Measurements from ENCODE around the gene KCNIP2. TPM values are rescaled to one million over a fixed set of nuclear protein-coding genes. Genes with fewer than 3 reads are reported as not detected.

KCNIP2 gene
- total RNA-seq, 1 donor from 2014 or later = 3.5 TPM

DNA sequence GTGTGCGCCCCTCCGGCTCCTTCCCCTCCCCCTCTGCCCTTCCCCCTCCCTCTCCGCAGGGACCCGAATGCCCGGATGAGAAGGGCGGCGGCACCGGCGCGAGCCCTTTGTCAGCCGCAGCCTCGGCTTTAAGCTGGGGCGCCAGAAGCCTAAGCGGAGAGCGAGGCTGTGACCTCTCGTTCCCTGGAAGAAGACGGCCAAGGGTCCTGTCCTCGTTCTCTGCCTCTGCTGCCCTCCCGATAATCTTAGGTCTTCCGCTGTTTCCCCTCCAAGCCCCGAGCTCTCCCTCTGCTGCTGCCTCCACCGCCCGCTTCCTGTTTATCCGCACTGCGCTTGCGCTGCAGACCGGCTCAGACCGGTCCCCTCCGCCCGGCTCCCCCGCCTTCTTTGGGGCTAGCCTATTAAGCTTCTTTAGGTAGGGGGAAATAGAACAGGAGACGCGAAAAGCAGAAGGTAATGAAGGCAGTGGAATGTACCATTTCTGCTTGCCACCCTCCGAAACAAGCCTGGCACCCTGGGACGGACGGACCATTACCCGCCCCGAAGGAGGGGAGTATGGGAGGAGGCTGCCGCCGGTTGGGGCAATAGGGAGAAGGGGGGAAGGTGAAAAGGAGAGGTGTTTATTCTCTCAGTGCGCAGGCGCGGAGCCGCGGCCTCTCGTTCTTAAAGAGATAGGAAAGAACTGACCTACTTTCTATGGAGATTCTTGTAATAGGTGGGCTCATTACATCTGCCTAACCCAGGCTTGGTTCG lies 25.3 kb downstream of the KCNIP2 start, which contains the start of gene OGA:
TSS of gene OGA (minus strand) at position 326 of the 753 bp plus-strand sequence. CDS start 422 bp downstream, outside the sequence.
- no peaks in the 10 kb centered on the region for H3K9me3 Mint-ChIP-seq (ENCODE audit: unreplicated experiment)

GRCh38 chr10:101817337-101818118 lies 26.1 kb downstream of the KCNIP2 start:
- DNase-seq (ENCODE audit: extremely low spot score, unreplicated experiment) = peak; percentile 89
- TF ChIP-seq CTCF (IDR thresholded peaks at IDR 0.05) = no peak
- Mint-ChIP-seq H3K27me3 (ENCODE audit: unreplicated experiment) (no peaks in the 10 kb centered on the region), H3K27ac (ENCODE audit: unreplicated experiment) (peak overlapping the region; percentile 99), H3K4me3 (ENCODE audit: unreplicated experiment) (peak overlapping the region; percentile 93), H3K36me3 (ENCODE audit: unreplicated experiment) (peaks cover 13% of the 10 kb centered on the region), H3K9me3 (ENCODE audit: unreplicated experiment) (no peaks in the 10 kb centered on the region), H3K4me1 (ENCODE audit: unreplicated experiment) (peaks cover 39% of the 10 kb centered on the region)

More for the DNA sequence above, 25.3 kb downstream of the KCNIP2 start, which contains the start of gene OGA:
- Mint-ChIP-seq H3K4me1 (ENCODE audit: unreplicated experiment) (peaks cover 33% of the 10 kb centered on the region), H3K4me3 (ENCODE audit: unreplicated experiment) (peak within 1 kb of the TSS; percentile 93), H3K27me3 (ENCODE audit: unreplicated experiment) (no peaks in the 10 kb centered on the region), H3K36me3 (ENCODE audit: unreplicated experiment) (peaks cover 8% of the 10 kb centered on the region), H3K27ac (ENCODE audit: unreplicated experiment) (peak within 1 kb of the TSS; percentile 99)
- no peak for TF ChIP-seq CTCF (IDR thresholded peaks at IDR 0.05)
- peak; percentile 100 for DNase-seq (ENCODE audit: extremely low spot score, unreplicated experiment)

GRCh38 chr10:101816913-101817336 lies 26.7 kb downstream of the KCNIP2 start:
- DNase-seq (ENCODE audit: extremely low spot score, unreplicated experiment) = no peak
- peaks cover 12% of the 10 kb centered on the region for H3K36me3 Mint-ChIP-seq (ENCODE audit: unreplicated experiment)
- H3K9me3 Mint-ChIP-seq (ENCODE audit: unreplicated experiment) = no peaks in the 10 kb centered on the region
- TF ChIP-seq CTCF (IDR thresholded peaks at IDR 0.05) = no peak
- peak overlapping the region; percentile 99 for H3K27ac Mint-ChIP-seq (ENCODE audit: unreplicated experiment)
- peaks cover 39% of the 10 kb centered on the region for H3K4me1 Mint-ChIP-seq (ENCODE audit: unreplicated experiment)
- no peaks in the 10 kb centered on the region for H3K27me3 Mint-ChIP-seq (ENCODE audit: unreplicated experiment)
- H3K4me3 Mint-ChIP-seq (ENCODE audit: unreplicated experiment) = peak overlapping the region; percentile 93

- H3K9me3 Mint-ChIP-seq (ENCODE audit: unreplicated experiment) = no peaks in the 10 kb centered on the region
- peaks cover 39% of the 10 kb centered on the region for H3K4me1 Mint-ChIP-seq (ENCODE audit: unreplicated experiment)
- peak overlapping the region; percentile 99 for H3K27ac Mint-ChIP-seq (ENCODE audit: unreplicated experiment)
- no peak for TF ChIP-seq CTCF (IDR thresholded peaks at IDR 0.05)
- no peak for DNase-seq (ENCODE audit: extremely low spot score, unreplicated experiment)
- H3K4me3 Mint-ChIP-seq (ENCODE audit: unreplicated experiment) = peak overlapping the region; percentile 93
- no peaks in the 10 kb centered on the region for H3K27me3 Mint-ChIP-seq (ENCODE audit: unreplicated experiment)
- peaks cover 17% of the 10 kb centered on the region for H3K36me3 Mint-ChIP-seq (ENCODE audit: unreplicated experiment)
Observed at GRCh38 chr10:101816376-101816775, 27.2 kb downstream of the KCNIP2 start.
